GM12878 (cell line): ENCODE results near the gene SMOC1. TPM values are rescaled to one million over a fixed set of nuclear protein-coding genes. Genes with fewer than 3 reads are reported as not detected.

ENCODE experiments used
- ATAC-seq: fragments of 200-7000 bp; cut with Tn5 transposase; 3 replicates; pipeline ENCODE4 v1.9.1; 2020; ENCODE audit warnings: mild to moderate bottlenecking, moderate library complexity
- BruUV-seq: library from RNA; stranded (reverse); fragments of 400-500 nt; replicated peaks from 2 replicates; lab custom pipeline; 2021; lab: Mats Ljungman, UMichigan
- CTCF ChIA-PET: fragments of 300-600 bp; sonication (Branson Sonifier 250); formaldehyde crosslinking; extraction: SDS; loops from one replicate; lab custom pipeline; 2021; ENCODE audit warnings: inconsistent platforms; lab: Yijun Ruan, JAX
- POLR2A ChIA-PET: fragments of 350-600 bp; formaldehyde crosslinking; extraction: SDS; loops from one replicate; lab custom pipeline; 2021; ENCODE audit warnings: inconsistent platforms; lab: Charles Lee
- RAD21 ChIA-PET: fragments of 300-600 bp; sonication (Branson Sonifier 250); formaldehyde crosslinking; loops from one replicate; lab custom pipeline; 2023; ENCODE audit warnings: antibody characterized with exemption; ENCODE audit not compliant: unreplicated experiment; lab: Charles Lee
- SMC1A ChIA-PET: fragments of 300-600 bp; sonication (Branson Sonifier 250); formaldehyde crosslinking; loops from one replicate; lab custom pipeline; 2023; ENCODE audit not compliant: unreplicated experiment, uncharacterized antibody; lab: Charles Lee
- DNase-seq: peaks from one replicate; pipeline ENCODE4 v3.0.0-alpha.2; 2011; ENCODE audit warnings: low read depth, low spot score
- FAIRE-seq: peaks from 3 replicates; lab custom pipeline; 2011; peaks lifted over from hg19 to GRCh38; lab: Jason Lieb, UNC
- H2AFZ ChIP-seq: 2 replicates; pipeline ENCODE4 v1.6.0; 2011; ENCODE audit warnings: low read depth, low read length, control low read depth; ENCODE audit not compliant: control insufficient read depth
- H3K27ac ChIP-seq: 2 replicates; pipeline ENCODE4 v1.5.1; 2011; ENCODE audit warnings: control low read depth; ENCODE audit not compliant: control insufficient read depth, insufficient read depth
- H3K27me3 ChIP-seq, 2 experiments: replicated peaks in 1 of 2; 2 replicates each; pipeline versions ENCODE4 v1.6.0 to v1.6.1; 2011; ENCODE audit warnings: low read length in 1 of 2; ENCODE audit not compliant: control insufficient read depth in 2 of 2, insufficient read depth in 2 of 2
- H3K36me3 ChIP-seq, 2 experiments: 2 replicates each; pipeline ENCODE4 v1.5.1; 2011; ENCODE audit warnings: low read length in 1 of 2; ENCODE audit not compliant: control insufficient read depth in 2 of 2, insufficient read depth in 2 of 2
- H3K4me1 ChIP-seq: 2 replicates; pipeline ENCODE4 v1.6.1; 2011; ENCODE audit warnings: mild to moderate bottlenecking, low read length, moderate library complexity, mixed read lengths; ENCODE audit not compliant: control insufficient read depth, insufficient read depth
- H3K4me2 ChIP-seq: 2 replicates; pipeline ENCODE4 v1.6.0; 2011; ENCODE audit warnings: control low read depth; ENCODE audit not compliant: control insufficient read depth, insufficient read depth
- H3K4me3 ChIP-seq: fragments of 200-600 bp; sonication (generic); 2 replicates; pipeline ENCODE4 v1.5.1; 2016
- H3K79me2 ChIP-seq: 2 replicates; pipeline ENCODE4 v1.6.0; 2011; ENCODE audit warnings: low read length; ENCODE audit not compliant: control insufficient read depth, insufficient read depth
- H3K9ac ChIP-seq: 2 replicates; pipeline ENCODE4 v1.8.0; 2011; ENCODE audit warnings: low read length, control low read depth, mixed read lengths; ENCODE audit not compliant: control insufficient read depth, insufficient read depth
- H3K9me3 ChIP-seq: replicated peaks from 3 replicates; pipeline ENCODE4 v1.5.1; 2011; ENCODE audit warnings: mild to moderate bottlenecking, low read length; ENCODE audit not compliant: control insufficient read depth, insufficient read depth
- H4K20me1 ChIP-seq: 2 replicates; pipeline ENCODE4 v1.6.0; 2011; ENCODE audit not compliant: control insufficient read depth, insufficient read depth
- ATF3 ChIP-seq: IDR thresholded peaks from 2 replicates; pipeline ENCODE4 v1.6.1; 2011; ENCODE audit warnings: low read depth, mild to moderate bottlenecking, low read length, moderate library complexity, borderline replicate concordance; ENCODE audit errors: extremely low read depth
- CREM ChIP-seq: IDR thresholded peaks from 2 replicates; pipeline ENCODE4 v1.6.1; 2014; ENCODE audit warnings: antibody characterized with exemption, low read depth
- DPF2 ChIP-seq: fragments of 450-650 bp; IDR thresholded peaks from 2 replicates; pipeline ENCODE4 v1.6.1; 2017; ENCODE audit warnings: mild to moderate bottlenecking
- EZH2 ChIP-seq: IDR thresholded peaks from 2 replicates; pipeline ENCODE4 v1.6.1; 2012; ENCODE audit warnings: low read depth, mild to moderate bottlenecking, control low read depth, inconsistent platforms, low read length, borderline replicate concordance; ENCODE audit not compliant: control insufficient read depth
- HDAC2 ChIP-seq: fragments of 200-600 bp; sonication (generic); IDR thresholded peaks from 2 replicates; pipeline ENCODE4 v1.6.1; 2017
- KLF5 ChIP-seq: fragments of 450-650 bp; IDR thresholded peaks from 2 replicates; pipeline ENCODE4 v1.6.1; 2014; ENCODE audit warnings: mild to moderate bottlenecking; ENCODE audit not compliant: partially characterized antibody
- NFIC ChIP-seq: IDR thresholded peaks from 2 replicates; pipeline ENCODE4 v1.6.1; 2012; ENCODE audit warnings: low read depth, mild to moderate bottlenecking, inconsistent platforms, low read length, moderate library complexity
- PKNOX1 ChIP-seq: fragments of 450-650 bp; IDR thresholded peaks from 2 replicates; pipeline ENCODE4 v1.6.1; 2016; ENCODE audit warnings: mild to moderate bottlenecking
- PML ChIP-seq: IDR thresholded peaks from 2 replicates; pipeline ENCODE4 v1.6.1; 2012; ENCODE audit warnings: low read length, inconsistent platforms
- POLR2AphosphoS5 ChIP-seq: IDR thresholded peaks from 2 replicates; pipeline ENCODE4 v1.6.1; 2011; ENCODE audit warnings: mild to moderate bottlenecking, low read length, inconsistent platforms
- REST ChIP-seq: IDR thresholded peaks from 2 replicates; pipeline ENCODE4 v1.6.1; 2012; ENCODE audit warnings: mild to moderate bottlenecking, low read depth, low read length
- SIN3A ChIP-seq: IDR thresholded peaks from 2 replicates; pipeline ENCODE4 v1.6.1; 2012; ENCODE audit warnings: low read depth, low read length, improper control_type of control experiment
- SMAD1 ChIP-seq: fragments of 450-650 bp; IDR thresholded peaks from 2 replicates; pipeline ENCODE4 v1.6.1; 2018; ENCODE audit warnings: mild to moderate bottlenecking, low read depth; ENCODE audit not compliant: partially characterized antibody
- SMAD5 ChIP-seq: IDR thresholded peaks from 2 replicates; pipeline ENCODE4 v1.6.1; 2016; ENCODE audit warnings: antibody characterized with exemption, low read depth
- TCF12 ChIP-seq: IDR thresholded peaks from 2 replicates; pipeline ENCODE4 v1.6.1; 2011; ENCODE audit warnings: low read depth, mild to moderate bottlenecking, low read length
- WRNIP1 ChIP-seq: IDR thresholded peaks from 2 replicates; pipeline ENCODE4 v1.6.1; 2011; ENCODE audit warnings: low read depth, low read length, improper control_type of control experiment, borderline replicate concordance
- ZNF274 ChIP-seq: IDR thresholded peaks from one replicate; pipeline ENCODE4 v1.8.0; 2011; ENCODE audit not compliant: insufficient read length, insufficient read depth
- WGBS: methylation state at CpG from one replicate; pipeline ENCODE4 v1.1.6; 2016; ENCODE audit warnings: low lambda C conversion rate; ENCODE audit not compliant: insufficient replicate concordance, insufficient coverage; ENCODE audit errors: missing lambda C conversion rate; 5-methylcytosine and 5-hydroxymethylcytosine counted together
- in situ Hi-C: fragments of 300-500 bp; cut with MboI; formaldehyde crosslinking; loops from 9 replicates; pipeline ENCODE4 v1.14.3; 2018; ENCODE audit warnings: mixed read lengths
- intact Hi-C: fragments of 100-400 bp; cut with micrococcal nuclease; formaldehyde crosslinking; loops from one replicate; pipeline ENCODE4 v1.14.2; 2022; ENCODE audit not compliant: unreplicated experiment
- polyA plus RNA-seq, 11 experiments: library from polyadenylated mRNA; depleted of rRNA in 4 of 11; unstranded in 6 of 11; stranded (reverse) in 5 of 11; fragments of >200 nt; fragmentation: Nextera tagmentation in 4 of 11; fragmentation: Illumina TruSeq in 1 of 11; extraction: Ambion mirVana in 4 of 11; extraction: Trizol in 1 of 11; gene quantifications; 1 replicate in 1 of 11; 2 replicates in 10 of 11; pipeline versions ENCODE4 v1.2.1 to v1.2.3, GENCODE V29; 2011 to 2016; ENCODE audit warnings: inconsistent platforms in 2 of 11, missing spikeins in 2 of 11, low read depth in 1 of 11
- total RNA-seq, 4 experiments: library from RNA; depleted of rRNA in 3 of 4; stranded (reverse); fragments of >200 nt in 3 of 4; fragmentation: Illumina TruSeq in 1 of 4; extraction: Trizol in 1 of 4; gene quantifications; 2 replicates each; pipeline versions ENCODE4 v1.2.1 to v1.2.3, GENCODE V29; 2013 to 2021
- TF ChIP-seq, protein P1 (sequence below): fragments of 150-350 bp; IDR thresholded peaks from 2 replicates; pipeline ENCODE4 v1.6.1; 2014; ENCODE audit warnings: mild to moderate bottlenecking, low read depth, low read length

The SMOC1 gene
- total and polyA plus RNA-seq, 10 of the 15 experiments (the other 5 are each of a cell fraction or from before 2014, with no cell fraction given), result 0.03 to 0.26 (median 0.14) TPM; not detected in 7

GRCh38 chr14:70069186-70069585, 190.0 kb downstream of the SMOC1 start:
- Histone ChIP-seq H3K9me3 (no peaks in the 10 kb centered on the region), H3K79me2 (no peaks in the 10 kb centered on the region), H3K4me2 (no peak overlapping the region), H3K27ac (no peak overlapping the region), H3K27me3 (peaks cover 0 to 2% of the 10 kb centered on the region in 2 experiments; a peak in 1 of 4 replicates), H3K36me3 (no peaks in the 10 kb centered on the region), H3K9ac (no peak overlapping the region), H2AFZ (no peak overlapping the region), H3K4me3 (no peak overlapping the region), H3K4me1 (no peaks in the 10 kb centered on the region), H4K20me1 (no peaks in the 10 kb centered on the region)
- no peak for TF ChIP-seq TCF12
- TF ChIP-seq NFIC, result no peak
- no peak for TF ChIP-seq REST
- no peak for TF ChIP-seq ZNF274
- TF ChIP-seq, protein P1, sequence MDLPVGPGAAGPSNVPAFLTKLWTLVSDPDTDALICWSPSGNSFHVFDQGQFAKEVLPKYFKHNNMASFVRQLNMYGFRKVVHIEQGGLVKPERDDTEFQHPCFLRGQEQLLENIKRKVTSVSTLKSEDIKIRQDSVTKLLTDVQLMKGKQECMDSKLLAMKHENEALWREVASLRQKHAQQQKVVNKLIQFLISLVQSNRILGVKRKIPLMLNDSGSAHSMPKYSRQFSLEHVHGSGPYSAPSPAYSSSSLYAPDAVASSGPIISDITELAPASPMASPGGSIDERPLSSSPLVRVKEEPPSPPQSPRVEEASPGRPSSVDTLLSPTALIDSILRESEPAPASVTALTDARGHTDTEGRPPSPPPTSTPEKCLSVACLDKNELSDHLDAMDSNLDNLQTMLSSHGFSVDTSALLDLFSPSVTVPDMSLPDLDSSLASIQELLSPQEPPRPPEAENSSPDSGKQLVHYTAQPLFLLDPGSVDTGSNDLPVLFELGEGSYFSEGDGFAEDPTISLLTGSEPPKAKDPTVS, result no peak
- no peak for TF ChIP-seq ATF3
- TF ChIP-seq DPF2, result no peak
- no peak for TF ChIP-seq KLF5
- TF ChIP-seq SMAD1, result no peak
- TF ChIP-seq PKNOX1, result no peak
- no peak for TF ChIP-seq EZH2
- TF ChIP-seq WRNIP1, result no peak
- TF ChIP-seq SMAD5, result no peak
- TF ChIP-seq PML, result no peak
- no peak for TF ChIP-seq HDAC2
- TF ChIP-seq POLR2AphosphoS5, result no peak
- TF ChIP-seq CREM, result no peak
- no peak for TF ChIP-seq SIN3A
- SMC1A ChIA-PET, result no interaction called here
- no peak for DNase-seq
- no peak for FAIRE-seq
- RAD21 ChIA-PET, result no interaction called here
- POLR2A ChIA-PET, result no interaction called here
- no TSS peak for BruUV-seq
- ATAC-seq, result no peak
- CTCF ChIA-PET, result interaction anchor here (0.8 to 1.2 kb wide), 2 partner anchors 18 to 24 kb away, joined by 3 to 4 read pairs; no protein-coding TSS in a partner anchor
- in situ Hi-C loops (no loop called here), intact Hi-C loops (no loop called here)
- WGBS, result 31% methylated on average over 5 of the region's 5 CpGs
